Measurements from ENCODE around the gene SUGCT.

GRCh38 chr7:40477094-40477493, 342.3 kb downstream of the SUGCT start:
- TF ChIP-seq IKZF3 (tag by site-specific recombination; IDR thresholded peaks at IDR 0.05) (no peak), CTCF (tag by site-specific recombination; IDR thresholded peaks at IDR 0.05) (no peak), ZFP37 (tag by site-specific recombination; IDR thresholded peaks at IDR 0.05) (no peak), ZNF133 (tag by site-specific recombination; IDR thresholded peaks at IDR 0.05) (no peak)

Measured in HEK293 (cell line).